MCF 10A (cell line): ENCODE results near the gene LRRC47. TPM values are rescaled to one million over a fixed set of nuclear protein-coding genes. Genes with fewer than 3 reads are reported as not detected.

ENCODE experiments used
- BruUV-seq: library from RNA; stranded (reverse); fragments of 400-500 nt; replicated peaks from 2 replicates; lab custom pipeline; 2021; lab: Mats Ljungman, UMichigan
- CTCF ChIA-PET: fragments of 300-600 bp; sonication (Branson Sonifier 250); formaldehyde crosslinking; extraction: SDS; loops from one replicate; lab custom pipeline; 2021; ENCODE audit warnings: antibody characterized with exemption, inconsistent platforms; lab: Yijun Ruan, JAX
- POLR2A ChIA-PET: fragments of 300-600, 350-650 bp; sonication (Branson Sonifier 250); formaldehyde crosslinking; extraction: SDS; loops from one replicate; lab custom pipeline; 2020; ENCODE audit warnings: antibody characterized with exemption, inconsistent platforms; lab: Yijun Ruan, JAX
- DNase-seq: peaks from one replicate; pipeline ENCODE4 v3.0.0-alpha.2; 2018; ENCODE audit not compliant: unreplicated experiment
- H3K27ac Mint-ChIP-seq: one replicate; pipeline ENCODE4 v1.8.0; 2022; ENCODE audit warnings: mild to moderate bottlenecking, low read depth, mixed read lengths; ENCODE audit not compliant: unreplicated experiment
- H3K27me3 Mint-ChIP-seq: one replicate; pipeline ENCODE4 v1.8.0; 2022; ENCODE audit warnings: mixed read lengths; ENCODE audit not compliant: insufficient read depth, unreplicated experiment
- H3K36me3 Mint-ChIP-seq: one replicate; pipeline ENCODE4 v1.8.0; 2022; ENCODE audit warnings: mild to moderate bottlenecking, moderate library complexity, mixed read lengths; ENCODE audit not compliant: insufficient read depth, unreplicated experiment
- H3K4me1 Mint-ChIP-seq: one replicate; pipeline ENCODE4 v1.8.0; 2022; ENCODE audit warnings: mixed read lengths; ENCODE audit not compliant: insufficient read depth, unreplicated experiment
- H3K4me3 Mint-ChIP-seq: one replicate; pipeline ENCODE4 v1.8.0; 2022; ENCODE audit warnings: mild to moderate bottlenecking, moderate library complexity, mixed read lengths; ENCODE audit not compliant: unreplicated experiment
- H3K9me3 Mint-ChIP-seq: one replicate; pipeline ENCODE4 v1.8.0; 2022; ENCODE audit warnings: mixed read lengths; ENCODE audit not compliant: unreplicated experiment
- CTCF ChIP-seq: fragments of 200-600 bp; IDR thresholded peaks from one replicate; pipeline ENCODE4 v1.8.0; 2022; ENCODE audit warnings: antibody characterized with exemption, mild to moderate bottlenecking; ENCODE audit not compliant: unreplicated experiment
- intact Hi-C: fragments of 100-400 bp; cut with micrococcal nuclease; formaldehyde crosslinking; loops from 2 replicates; pipeline ENCODE4 v1.14.1; 2022
- total RNA-seq: library from RNA; stranded (reverse); gene quantifications from 2 replicates; pipeline ENCODE4 v1.2.3, GENCODE V29; 2022

LRRC47 gene
- total RNA-seq, 1 experiment from 2014 or later, result 46.1 TPM

- no peaks in the 10 kb centered on the region for H3K27me3 Mint-ChIP-seq
- H3K4me1 Mint-ChIP-seq, result no peaks in the 10 kb centered on the region
- no peak overlapping the region for H3K27ac Mint-ChIP-seq
- intact Hi-C loops, result no loop called here
- POLR2A ChIA-PET, result no interaction called here
- TF ChIP-seq CTCF, result no peak
- H3K9me3 Mint-ChIP-seq, result no peaks in the 10 kb centered on the region
- CTCF ChIA-PET, result interaction anchor here (0.6 kb wide), 1 partner anchor 10 kb away, joined by 3 read pairs; no protein-coding TSS in a partner anchor
- no peak overlapping the region for H3K4me3 Mint-ChIP-seq
- H3K36me3 Mint-ChIP-seq, result peaks cover 84% of the 10 kb centered on the region
- BruUV-seq, result no TSS peak
- DNase-seq, result no peak
These were observed 41.4 kb upstream of the LRRC47 start for GRCh38 chr1:3837685-3838084.

- intact Hi-C loops, result no loop called here
- Mint-ChIP-seq H3K27ac (no peak overlapping the region), H3K4me1 (no peaks in the 10 kb centered on the region), H3K9me3 (no peaks in the 10 kb centered on the region), H3K4me3 (no peak overlapping the region), H3K36me3 (peaks cover 84% of the 10 kb centered on the region), H3K27me3 (no peaks in the 10 kb centered on the region)
- ChIA-PET CTCF (interaction anchor here (0.6 kb wide), 1 partner anchor 11 kb away, joined by 3 read pairs; no protein-coding TSS in a partner anchor), POLR2A (no interaction called here)
- no peak for TF ChIP-seq CTCF
- no TSS peak for BruUV-seq
- DNase-seq, result no peak
These were observed 40.9 kb upstream of the LRRC47 start for GRCh38 chr1:3837200-3837599.

GRCh38 chr1:3836421-3836820, 40.1 kb upstream of the LRRC47 start:
- no peak overlapping the region for H3K4me3 Mint-ChIP-seq
- H3K27me3 Mint-ChIP-seq, result no peaks in the 10 kb centered on the region
- ChIA-PET CTCF (interaction anchor here (0.5 to 0.6 kb wide), 2 partner anchors 933 to 1883 kb away, joined by 3 to 4 read pairs; no protein-coding TSS in a partner anchor), POLR2A (no interaction called here)
- H3K36me3 Mint-ChIP-seq, result peaks cover 86% of the 10 kb centered on the region
- DNase-seq, result no peak
- TF ChIP-seq CTCF, result no peak
- no peaks in the 10 kb centered on the region for H3K4me1 Mint-ChIP-seq
- H3K9me3 Mint-ChIP-seq, result no peaks in the 10 kb centered on the region
- no peak overlapping the region for H3K27ac Mint-ChIP-seq
- BruUV-seq, result no TSS peak
- intact Hi-C loops, result no loop called here

GRCh38 chr1:3834701-3835100, 38.4 kb upstream of the LRRC47 start:
- intact Hi-C loops, result no loop called here
- H3K27ac Mint-ChIP-seq, result no peak overlapping the region
- no peaks in the 10 kb centered on the region for H3K9me3 Mint-ChIP-seq
- H3K27me3 Mint-ChIP-seq, result no peaks in the 10 kb centered on the region
- no TSS peak for BruUV-seq
- POLR2A ChIA-PET, result no interaction called here
- DNase-seq, result no peak
- no peaks in the 10 kb centered on the region for H3K4me1 Mint-ChIP-seq
- TF ChIP-seq CTCF, result no peak
- H3K36me3 Mint-ChIP-seq, result peaks cover 94% of the 10 kb centered on the region
- H3K4me3 Mint-ChIP-seq, result no peak overlapping the region
- CTCF ChIA-PET, result no interaction called here
